ENCODE data around the gene TMEM135.

- TF ChIP-seq POLR2A (IDR thresholded peaks at IDR 0.05; ENCODE audit: low read depth, low read length) (no peak), POLR2AphosphoS5 (IDR thresholded peaks at IDR 0.05; ENCODE audit: low read depth, low read length) (no peak)
These were observed 40.7 kb upstream of the TMEM135 start for GRCh38 chr11:86996953-86997570.
